Glutamatergic neuron (in vitro differentiated cells): ENCODE measurements around the gene SPAG6. TPM values are rescaled to one million over a fixed set of nuclear protein-coding genes. Genes with fewer than 3 reads are reported as not detected.

Experiments used
- DNase-seq: peaks from one replicate; pipeline ENCODE4 v3.0.0; 2022
- H3K27ac Mint-ChIP-seq: one replicate; pipeline ENCODE4 v1.8.0; 2020; ENCODE audit warnings: mild to moderate bottlenecking, mixed read lengths, inconsistent platforms; ENCODE audit not compliant: unreplicated experiment
- H3K27me3 Mint-ChIP-seq: one replicate; pipeline ENCODE4 v1.8.0; 2020; ENCODE audit warnings: mild to moderate bottlenecking, moderate library complexity, mixed read lengths, inconsistent platforms; ENCODE audit not compliant: unreplicated experiment
- H3K36me3 Mint-ChIP-seq: one replicate; pipeline ENCODE4 v1.8.0; 2020; ENCODE audit warnings: mild to moderate bottlenecking, mixed read lengths, inconsistent platforms; ENCODE audit not compliant: unreplicated experiment
- H3K4me1 Mint-ChIP-seq: one replicate; pipeline ENCODE4 v1.8.0; 2020; ENCODE audit warnings: mild to moderate bottlenecking, low read depth, mixed read lengths, inconsistent platforms; ENCODE audit not compliant: unreplicated experiment
- H3K4me3 Mint-ChIP-seq: one replicate; pipeline ENCODE4 v1.8.0; 2020; ENCODE audit warnings: mild to moderate bottlenecking, mixed read lengths, inconsistent platforms; ENCODE audit not compliant: unreplicated experiment
- H3K9me3 Mint-ChIP-seq: one replicate; pipeline ENCODE4 v1.8.0; 2020; ENCODE audit warnings: mild to moderate bottlenecking, moderate library complexity, mixed read lengths, inconsistent platforms; ENCODE audit not compliant: unreplicated experiment
- CTCF ChIP-seq: fragments of 200-600 bp; sonication (generic); IDR thresholded peaks from one replicate; pipeline ENCODE4 v1.5.0; 2021; ENCODE audit not compliant: partially characterized antibody, unreplicated experiment
- total RNA-seq: library from RNA; stranded (reverse); fragmentation: NEBNext Ultra II Directional; extraction: Animal tissue kit (Norgen Biotek cat#: 25700); gene quantifications from one replicate; pipeline ENCODE4 v1.2.1, GENCODE V29; 2021; ENCODE audit not compliant: unreplicated experiment

Gene SPAG6
- total RNA-seq, 1 donor from 2014 or later = not detected

DNA sequence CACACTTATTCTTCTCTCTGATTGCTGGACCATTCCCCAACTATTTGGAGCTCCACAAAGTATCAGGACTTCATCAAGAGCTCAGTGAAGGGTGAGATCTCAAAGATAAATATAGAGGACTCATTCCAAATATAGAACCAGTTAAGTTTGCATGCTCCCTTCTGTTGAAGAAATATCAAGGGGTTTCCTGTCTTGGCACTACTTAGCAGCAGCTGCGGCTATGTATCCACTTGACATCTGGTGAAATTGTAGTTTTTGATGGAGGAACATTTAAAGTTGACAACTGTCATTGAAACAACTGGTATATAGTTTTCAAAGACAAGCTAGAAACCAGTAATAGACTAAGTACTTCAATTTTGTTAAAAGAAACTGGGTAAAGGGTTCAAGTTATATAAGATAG lies 1.0 kb upstream of the SPAG6 start:
- Mint-ChIP-seq H3K4me3 (no peak overlapping the region), H3K36me3 (peaks cover 4% of the 10 kb centered on the region), H3K27ac (no peak overlapping the region), H3K9me3 (peaks cover 9% of the 10 kb centered on the region), H3K27me3 (peaks cover 16% of the 10 kb centered on the region), H3K4me1 (no peaks in the 10 kb centered on the region)
- no peak for TF ChIP-seq CTCF
- DNase-seq = no peak

DNA sequence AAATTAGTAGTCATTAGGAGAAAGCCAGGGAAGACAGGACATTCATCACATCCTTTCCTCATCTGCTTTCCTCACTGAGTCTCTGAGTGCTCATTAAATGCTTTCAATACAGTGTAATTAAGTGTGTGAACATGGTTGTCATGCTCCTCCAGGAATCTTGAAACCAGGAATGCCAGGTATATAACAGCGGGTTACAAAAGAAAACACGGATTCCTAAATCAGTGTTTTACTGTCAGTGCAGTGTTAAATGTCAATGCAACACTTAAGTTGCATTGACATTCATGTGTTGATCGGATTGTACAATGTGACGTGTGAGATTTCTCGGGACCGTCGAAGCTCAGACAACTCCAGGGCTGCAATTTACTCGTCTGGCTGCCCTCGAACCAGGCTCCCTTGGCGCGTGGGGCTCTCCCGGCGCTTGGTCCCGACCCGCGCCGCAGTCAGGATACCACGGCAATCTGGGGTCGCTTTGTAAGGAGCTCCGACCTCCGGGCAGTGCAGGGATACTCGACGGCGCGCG lies 455 bp upstream of the SPAG6 start:
- Mint-ChIP-seq H3K36me3 (peaks cover 4% of the 10 kb centered on the region), H3K27ac (no peak overlapping the region), H3K4me1 (no peaks in the 10 kb centered on the region), H3K9me3 (peaks cover 7% of the 10 kb centered on the region), H3K4me3 (peak overlapping the region; percentile 79), H3K27me3 (peaks cover 16% of the 10 kb centered on the region)
- no peak for TF ChIP-seq CTCF
- DNase-seq = no peak

DNA sequence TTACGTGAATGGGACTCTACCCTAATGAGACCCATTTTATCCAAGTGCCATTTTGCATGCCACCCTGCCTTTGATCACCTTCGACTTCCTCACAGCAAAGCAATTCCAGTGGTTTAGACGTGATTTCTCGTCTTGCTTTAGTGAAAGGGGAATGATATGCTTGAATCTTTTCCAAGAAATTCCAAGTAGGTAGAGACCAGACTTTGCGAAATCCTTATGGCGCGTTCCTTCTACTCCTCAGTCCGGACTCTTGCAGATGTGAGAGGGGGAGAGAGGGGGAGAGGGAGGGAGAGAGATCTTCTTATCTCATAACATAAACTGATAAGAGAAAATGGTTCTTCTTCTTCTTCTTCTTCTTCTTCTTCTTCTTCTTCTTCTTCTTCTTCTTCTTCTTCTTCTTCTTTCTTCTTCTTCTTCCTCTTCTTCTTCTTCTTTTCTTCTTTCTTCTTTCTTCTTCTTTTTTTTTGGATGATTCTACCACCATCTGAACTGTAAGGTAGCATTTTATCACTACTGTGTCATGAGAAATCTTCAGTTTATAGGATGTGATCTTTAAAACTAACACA lies 883 bp downstream of the SPAG6 start:
- peak overlapping the region; percentile 73 for H3K4me3 Mint-ChIP-seq
- no peak for DNase-seq
- H3K9me3 Mint-ChIP-seq = peaks cover 3% of the 10 kb centered on the region
- H3K4me1 Mint-ChIP-seq = no peaks in the 10 kb centered on the region
- peaks cover 4% of the 10 kb centered on the region for H3K36me3 Mint-ChIP-seq
- H3K27ac Mint-ChIP-seq = no peak overlapping the region
- peaks cover 13% of the 10 kb centered on the region for H3K27me3 Mint-ChIP-seq
- TF ChIP-seq CTCF = no peak

DNA sequence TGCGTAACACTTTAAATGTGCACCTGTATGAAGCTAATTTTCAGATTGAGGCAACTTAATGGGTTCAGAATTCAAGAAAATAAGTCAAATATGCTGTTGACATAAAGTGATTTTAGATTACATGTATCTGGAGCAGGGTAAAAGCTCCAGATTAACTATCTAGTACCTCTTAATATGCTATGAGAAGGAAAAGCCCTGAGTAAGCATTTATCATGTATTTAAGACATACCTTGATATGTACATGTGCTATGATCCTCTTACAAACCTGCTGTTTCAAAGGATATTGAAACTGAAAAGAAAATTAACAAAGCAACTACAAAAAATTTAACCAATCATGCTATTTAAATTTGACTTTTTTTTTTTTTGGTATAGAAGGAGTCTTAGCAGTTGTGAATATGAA lies 4.5 kb downstream of the SPAG6 start:
- no peak for DNase-seq
- H3K9me3 Mint-ChIP-seq = peaks cover 2% of the 10 kb centered on the region

More for the DNA sequence above, 4.5 kb downstream of the SPAG6 start:
- H3K36me3 Mint-ChIP-seq = peaks cover 1% of the 10 kb centered on the region
- no peak overlapping the region for H3K27ac Mint-ChIP-seq
- no peak for TF ChIP-seq CTCF
- H3K4me1 Mint-ChIP-seq = no peaks in the 10 kb centered on the region
- no peak overlapping the region for H3K4me3 Mint-ChIP-seq
- peaks cover 4% of the 10 kb centered on the region for H3K27me3 Mint-ChIP-seq
